Ishikawa (cell line): ENCODE results near the gene CACNB2.

Experiments used
- CEBPB ChIP-seq: IDR thresholded peaks from 2 replicates; pipeline ENCODE4 v1.6.1; 2012
- CREB1 ChIP-seq: IDR thresholded peaks from 2 replicates; pipeline ENCODE4 v1.6.1; 2012; ENCODE audit warnings: low read depth
- EGR1 ChIP-seq: IDR thresholded peaks from 2 replicates; pipeline ENCODE4 v1.6.1; 2012
- EP300 ChIP-seq: IDR thresholded peaks from 2 replicates; pipeline ENCODE4 v1.6.1; 2012; ENCODE audit warnings: borderline replicate concordance
- FOXM1 ChIP-seq: IDR thresholded peaks from 2 replicates; pipeline ENCODE4 v1.6.1; 2012; ENCODE audit warnings: low read depth, borderline replicate concordance
- MAX ChIP-seq: IDR thresholded peaks from 2 replicates; pipeline ENCODE4 v1.6.1; 2012
- NFIC ChIP-seq: IDR thresholded peaks from 2 replicates; pipeline ENCODE4 v1.6.1; 2012
- RAD21 ChIP-seq: IDR thresholded peaks from 2 replicates; pipeline ENCODE4 v1.6.1; 2012; ENCODE audit warnings: low read depth
- REST ChIP-seq: IDR thresholded peaks from 2 replicates; pipeline ENCODE4 v1.6.1; 2012; ENCODE audit warnings: low read depth, mild to moderate bottlenecking
- TAF1 ChIP-seq: IDR thresholded peaks from 2 replicates; pipeline ENCODE4 v1.6.1; 2012; ENCODE audit warnings: low read depth, mild to moderate bottlenecking
- TCF12 ChIP-seq: IDR thresholded peaks from 2 replicates; pipeline ENCODE4 v1.6.1; 2012; ENCODE audit warnings: low read depth
- TEAD4 ChIP-seq: IDR thresholded peaks from 2 replicates; pipeline ENCODE4 v1.6.1; 2012
- USF1 ChIP-seq: IDR thresholded peaks from 2 replicates; pipeline ENCODE4 v1.6.1; 2012
- YY1 ChIP-seq: IDR thresholded peaks from 2 replicates; pipeline ENCODE4 v1.6.1; 2012; ENCODE audit warnings: low read depth
- ZBTB7A ChIP-seq: IDR thresholded peaks from 2 replicates; pipeline ENCODE4 v1.6.1; 2012; ENCODE audit warnings: low read depth

CACNB2 gene

GRCh38 chr10:18140149-18140956, at the start of gene CACNB2:
Gene CACNB2, plus strand, starts transcription at chr10:18140424.
- TF ChIP-seq YY1: no peak
- peak; percentile 50; the same call in 1 of the 2 replicates for TF ChIP-seq MAX

- TF ChIP-seq CREB1 (no peak), MAX (no peak), EP300 (no peak), RAD21 (no peak), YY1 (no peak), ZBTB7A (no peak), REST (no peak), FOXM1 (no peak), TCF12 (no peak), CEBPB (no peak), USF1 (no peak), EGR1 (no peak), NFIC (no peak)
Observed at GRCh38 chr10:18094332-18094731, 45.9 kb upstream of the CACNB2 start.

GRCh38 chr10:18094793-18095192, 45.4 kb upstream of the CACNB2 start:
- TF ChIP-seq EP300 (no peak), YY1 (no peak), TAF1 (no peak), MAX (no peak), TEAD4 (no peak), RAD21 (no peak), TCF12 (no peak), USF1 (no peak), NFIC (no peak), CREB1 (no peak), ZBTB7A (no peak), REST (no peak), FOXM1 (no peak), EGR1 (no peak), CEBPB (no peak)

GRCh38 chr10:18097524-18097923, 42.7 kb upstream of the CACNB2 start:
- TF ChIP-seq TAF1 (no peak), CREB1 (no peak), CEBPB (no peak), REST (no peak), EP300 (no peak), TEAD4 (no peak), NFIC (no peak), EGR1 (no peak), RAD21 (no peak), ZBTB7A (no peak), TCF12 (no peak), YY1 (no peak), FOXM1 (no peak), MAX (no peak), USF1 (no peak)
